Testis (tissue), 2 donors: ENCODE results near the gene DOK1.

Source experiments
- POLR2A ChIP-seq: fragments of 450-650 bp; IDR thresholded peaks from one replicate; pipeline ENCODE4 v1.6.1; 2017; ENCODE audit warnings: antibody characterized with exemption, mild to moderate bottlenecking, moderate library complexity
- TF ChIP-seq, protein P1 (sequence below), 3 experiments: fragments of 450-650 bp in 2 of 3; fragments of 200-600 bp in 1 of 3; sonication (generic) in 1 of 3; IDR thresholded peaks; one replicate each; pipeline ENCODE4 v1.5.1; 2016 to 2019; ENCODE audit warnings: antibody characterized with exemption in 3 of 3, mild to moderate bottlenecking in 2 of 3, moderate library complexity in 1 of 3

DNA sequence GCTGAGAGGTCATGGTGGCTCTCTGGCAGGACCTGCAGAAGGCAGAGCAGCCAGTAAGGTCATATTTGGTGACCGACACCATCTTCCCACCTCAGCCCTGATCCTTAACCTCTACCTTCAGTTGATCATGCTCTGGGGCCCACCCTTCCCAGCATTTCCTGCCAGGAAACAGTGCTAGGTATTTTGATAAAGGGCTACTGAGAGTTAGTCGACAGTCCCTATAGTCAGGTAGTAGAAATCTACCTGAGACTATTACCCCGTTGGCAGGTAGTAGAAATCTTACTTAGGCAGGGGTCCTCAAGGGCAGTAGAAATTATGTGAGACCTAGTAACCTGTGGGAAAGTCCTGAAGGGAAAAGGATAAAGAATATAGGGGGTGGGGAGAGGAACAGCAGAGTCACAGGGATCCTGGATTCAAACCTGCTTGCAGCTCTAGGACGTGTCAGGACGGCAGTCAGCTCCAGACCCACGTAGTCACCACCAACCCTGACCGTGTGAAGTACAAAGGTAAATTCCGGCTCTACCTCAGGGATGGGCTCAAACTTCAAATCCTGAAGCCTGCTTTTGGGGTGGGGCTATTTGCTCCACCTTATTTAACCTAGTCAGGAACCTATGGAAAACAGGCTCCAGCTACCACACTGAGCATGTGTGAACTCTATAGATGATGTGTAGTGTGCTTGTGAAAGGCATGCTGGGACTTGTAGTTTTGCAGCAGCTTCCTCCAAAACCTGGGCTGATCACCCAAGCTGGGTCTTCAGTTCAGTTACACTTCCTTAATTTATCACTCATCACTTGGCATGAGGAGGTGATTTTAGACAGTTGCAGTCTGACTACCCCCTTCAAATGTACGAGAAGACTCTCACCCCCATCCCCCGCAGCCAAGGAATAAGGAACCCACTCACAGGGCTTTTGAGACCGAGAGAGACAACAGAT is 28.5 kb upstream of the DOK1 start, which contains the start of gene DQX1:
- TF ChIP-seq, protein P1, sequence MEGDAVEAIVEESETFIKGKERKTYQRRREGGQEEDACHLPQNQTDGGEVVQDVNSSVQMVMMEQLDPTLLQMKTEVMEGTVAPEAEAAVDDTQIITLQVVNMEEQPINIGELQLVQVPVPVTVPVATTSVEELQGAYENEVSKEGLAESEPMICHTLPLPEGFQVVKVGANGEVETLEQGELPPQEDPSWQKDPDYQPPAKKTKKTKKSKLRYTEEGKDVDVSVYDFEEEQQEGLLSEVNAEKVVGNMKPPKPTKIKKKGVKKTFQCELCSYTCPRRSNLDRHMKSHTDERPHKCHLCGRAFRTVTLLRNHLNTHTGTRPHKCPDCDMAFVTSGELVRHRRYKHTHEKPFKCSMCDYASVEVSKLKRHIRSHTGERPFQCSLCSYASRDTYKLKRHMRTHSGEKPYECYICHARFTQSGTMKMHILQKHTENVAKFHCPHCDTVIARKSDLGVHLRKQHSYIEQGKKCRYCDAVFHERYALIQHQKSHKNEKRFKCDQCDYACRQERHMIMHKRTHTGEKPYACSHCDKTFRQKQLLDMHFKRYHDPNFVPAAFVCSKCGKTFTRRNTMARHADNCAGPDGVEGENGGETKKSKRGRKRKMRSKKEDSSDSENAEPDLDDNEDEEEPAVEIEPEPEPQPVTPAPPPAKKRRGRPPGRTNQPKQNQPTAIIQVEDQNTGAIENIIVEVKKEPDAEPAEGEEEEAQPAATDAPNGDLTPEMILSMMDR (IDR thresholded peaks at IDR 0.05), result no peak
- no peak for TF ChIP-seq POLR2A
